HCT116 (cell line): ENCODE data around the gene OR6K6.

Experiments used
- EZH2 ChIP-seq: fragments of 200-600 bp; sonication (generic); IDR thresholded peaks from 2 replicates; pipeline ENCODE4 v1.6.1; 2017; ENCODE audit warnings: antibody characterized with exemption, mixed run types
- EZH2phosphoT487 ChIP-seq: fragments of 200-600 bp; IDR thresholded peaks from 2 replicates; pipeline ENCODE4 v1.6.1; 2018; ENCODE audit warnings: antibody characterized with exemption, borderline replicate concordance
- POLR2A ChIP-seq: IDR thresholded peaks from 2 replicates; pipeline ENCODE4 v1.7.0; 2011; ENCODE audit warnings: borderline replicate concordance; ENCODE audit not compliant: insufficient read depth, insufficient read length; ENCODE audit errors: extremely low read depth
- TF ChIP-seq, protein P1 (sequence below), 3 experiments: fragments of 200-600 bp in 1 of 3; sonication (generic) in 1 of 3; IDR thresholded peaks in 2 of 3; conservative IDR thresholded peaks in 1 of 3; 2 replicates each; pipeline ENCODE4 v1.5.1; 2012 to 2017; ENCODE audit warnings: low read depth in 2 of 3, low read length in 2 of 3, antibody characterized with exemption in 1 of 3, borderline replicate concordance in 1 of 3, control low read depth in 1 of 3, mild to moderate bottlenecking in 1 of 3, mixed read lengths in 1 of 3, mixed run types in 1 of 3, moderate library complexity in 1 of 3; ENCODE audit not compliant: insufficient read depth in 1 of 3

DNA sequence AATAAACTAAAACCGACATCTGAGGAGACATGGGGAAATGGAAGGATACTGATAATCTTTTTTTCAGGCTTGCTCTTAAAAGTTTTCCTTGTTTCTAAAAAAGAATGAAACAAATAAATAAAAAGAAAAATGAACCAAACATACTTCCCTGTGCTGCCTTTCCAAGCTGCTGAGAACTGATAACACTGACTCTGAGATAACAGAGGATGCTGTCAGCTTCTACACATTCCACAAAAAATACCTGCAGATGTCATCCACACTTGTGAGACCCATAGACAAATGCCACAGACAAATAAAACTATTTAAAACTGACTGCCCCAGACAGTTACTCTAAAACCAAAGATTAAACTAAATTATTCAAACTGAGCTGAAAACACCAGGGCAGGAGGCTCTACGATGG lies 22.0 kb upstream of the OR6K6 start:
- TF ChIP-seq, protein P1, sequence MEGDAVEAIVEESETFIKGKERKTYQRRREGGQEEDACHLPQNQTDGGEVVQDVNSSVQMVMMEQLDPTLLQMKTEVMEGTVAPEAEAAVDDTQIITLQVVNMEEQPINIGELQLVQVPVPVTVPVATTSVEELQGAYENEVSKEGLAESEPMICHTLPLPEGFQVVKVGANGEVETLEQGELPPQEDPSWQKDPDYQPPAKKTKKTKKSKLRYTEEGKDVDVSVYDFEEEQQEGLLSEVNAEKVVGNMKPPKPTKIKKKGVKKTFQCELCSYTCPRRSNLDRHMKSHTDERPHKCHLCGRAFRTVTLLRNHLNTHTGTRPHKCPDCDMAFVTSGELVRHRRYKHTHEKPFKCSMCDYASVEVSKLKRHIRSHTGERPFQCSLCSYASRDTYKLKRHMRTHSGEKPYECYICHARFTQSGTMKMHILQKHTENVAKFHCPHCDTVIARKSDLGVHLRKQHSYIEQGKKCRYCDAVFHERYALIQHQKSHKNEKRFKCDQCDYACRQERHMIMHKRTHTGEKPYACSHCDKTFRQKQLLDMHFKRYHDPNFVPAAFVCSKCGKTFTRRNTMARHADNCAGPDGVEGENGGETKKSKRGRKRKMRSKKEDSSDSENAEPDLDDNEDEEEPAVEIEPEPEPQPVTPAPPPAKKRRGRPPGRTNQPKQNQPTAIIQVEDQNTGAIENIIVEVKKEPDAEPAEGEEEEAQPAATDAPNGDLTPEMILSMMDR (IDR thresholded peaks at IDR 0.05 in 2 of 3, conservative IDR thresholded peaks at IDR 0.05 in 1 of 3; ENCODE audit: borderline replicate concordance in 1 of 3, insufficient read depth in 1 of 3, low read depth in 2 of 3, low read length in 2 of 3), result no peak
- TF ChIP-seq EZH2phosphoT487 (no peak), EZH2 (no peak), POLR2A (no peak)
